ENCODE results near the gene TBC1D22A. TPM values are rescaled to one million over a fixed set of nuclear protein-coding genes. Genes with fewer than 3 reads are reported as not detected.
"Not testable (repeated sequence)": the region's sequence is repeated elsewhere in the genome, so short reads cannot be mapped to it uniquely, and the experiment has no call there.

Gene TBC1D22A
- total RNA-seq, 2 donors from 2014 or later: 31.9 to 43.4 TPM

GRCh38 chr22:46815559-46815895 is 53.1 kb downstream of the TBC1D22A start:
- H3K4me1 Mint-ChIP-seq (ENCODE audit: low read depth in 2 of 2): peaks cover 47 to 66% of the 10 kb centered on the region in 2 donors
- no peak for ATAC-seq
- H3K9me3 Mint-ChIP-seq: no peaks in the 10 kb centered on the region
- H3K36me3 Mint-ChIP-seq: peaks cover 16% of the 10 kb centered on the region
- no peaks in the 10 kb centered on the region for H3K27me3 Mint-ChIP-seq
- H3K4me3 Mint-ChIP-seq: no peak overlapping the region
- peak overlapping the region; percentile 15 to 62 for H3K27ac Mint-ChIP-seq
- no peak for DNase-seq (ENCODE audit: low spot score)

GRCh38 chr22:46815896-46816731 is 53.7 kb downstream of the TBC1D22A start:
- Mint-ChIP-seq H3K36me3 (peaks cover 16% of the 10 kb centered on the region), H3K4me1 (ENCODE audit: low read depth in 2 of 2) (peaks cover 47 to 68% of the 10 kb centered on the region in 2 donors), H3K9me3 (no peaks in the 10 kb centered on the region), H3K27me3 (no peaks in the 10 kb centered on the region), H3K27ac (no peak overlapping the region), H3K4me3 (no peak overlapping the region)
- ATAC-seq: peak in 1 of 2 donors; percentile 43
- no peak for DNase-seq (ENCODE audit: low spot score)

- H3K4me3 Mint-ChIP-seq: not testable (repeated sequence)
- H3K4me1 Mint-ChIP-seq (ENCODE audit: low read depth in 2 of 2): peaks cover 56 to 68% of the 10 kb centered on the region in 2 donors
These were observed 54.9 kb downstream of the TBC1D22A start for GRCh38 chr22:46817390-46817789.

GRCh38 chr22:46823248-46823647 is 60.8 kb downstream of the TBC1D22A start:
- ATAC-seq (no peak), DNase-seq (ENCODE audit: low spot score) (no peak)
- Mint-ChIP-seq H3K27ac (no peak overlapping the region), H3K4me3 (no peak overlapping the region), H3K36me3 (peaks cover 6% of the 10 kb centered on the region), H3K9me3 (no peaks in the 10 kb centered on the region), H3K4me1 (ENCODE audit: low read depth in 2 of 2) (peaks cover 38 to 57% of the 10 kb centered on the region in 2 donors), H3K27me3 (no peaks in the 10 kb centered on the region)

More at GRCh38 chr22:46817390-46817789, 54.9 kb downstream of the TBC1D22A start:
- H3K27ac Mint-ChIP-seq; H3K9me3 Mint-ChIP-seq; ATAC-seq; H3K27me3 Mint-ChIP-seq; DNase-seq (ENCODE audit: low spot score): not testable (repeated sequence)
- H3K36me3 Mint-ChIP-seq: peaks cover 16% of the 10 kb centered on the region

- no peak for ATAC-seq
These were observed 61.2 kb downstream of the TBC1D22A start for GRCh38 chr22:46823654-46824053.

GRCh38 chr22:46824344-46824909 is 62.0 kb downstream of the TBC1D22A start:
- no peak for ATAC-seq
- Mint-ChIP-seq H3K9me3 (no peaks in the 10 kb centered on the region), H3K4me1 (ENCODE audit: low read depth in 2 of 2) (peaks cover 36 to 60% of the 10 kb centered on the region in 2 donors), H3K4me3 (no peak overlapping the region), H3K27ac (no peak overlapping the region), H3K36me3 (peaks cover 10% of the 10 kb centered on the region), H3K27me3 (no peaks in the 10 kb centered on the region)
- no peak for DNase-seq (ENCODE audit: low spot score)

More at GRCh38 chr22:46823654-46824053, 61.2 kb downstream of the TBC1D22A start:
- H3K27ac Mint-ChIP-seq: no peak overlapping the region
- no peak overlapping the region for H3K4me3 Mint-ChIP-seq
- DNase-seq (ENCODE audit: low spot score): no peak
- no peaks in the 10 kb centered on the region for H3K9me3 Mint-ChIP-seq
- H3K4me1 Mint-ChIP-seq (ENCODE audit: low read depth in 2 of 2): peaks cover 35 to 58% of the 10 kb centered on the region in 2 donors
- peaks cover 6% of the 10 kb centered on the region for H3K36me3 Mint-ChIP-seq
- no peaks in the 10 kb centered on the region for H3K27me3 Mint-ChIP-seq

- Mint-ChIP-seq H3K4me3 (no peak overlapping the region), H3K36me3 (peaks cover 7% of the 10 kb centered on the region), H3K9me3 (no peaks in the 10 kb centered on the region), H3K27me3 (no peaks in the 10 kb centered on the region), H3K27ac (no peak overlapping the region), H3K4me1 (ENCODE audit: low read depth in 2 of 2) (peaks cover 35 to 61% of the 10 kb centered on the region in 2 donors)
- DNase-seq (ENCODE audit: low spot score) (no peak), ATAC-seq (no peak)
These were observed 62.6 kb downstream of the TBC1D22A start for GRCh38 chr22:46824980-46825544.

GRCh38 chr22:46826438-46827135 is 64.1 kb downstream of the TBC1D22A start:
- peaks cover 4% of the 10 kb centered on the region for H3K36me3 Mint-ChIP-seq
- H3K4me1 Mint-ChIP-seq (ENCODE audit: low read depth in 2 of 2): peaks cover 33 to 56% of the 10 kb centered on the region in 2 donors
- H3K27ac Mint-ChIP-seq: no peak overlapping the region
- no peak for DNase-seq (ENCODE audit: low spot score)
- no peaks in the 10 kb centered on the region for H3K9me3 Mint-ChIP-seq
- ATAC-seq: no peak
- no peak overlapping the region for H3K4me3 Mint-ChIP-seq
- no peaks in the 10 kb centered on the region for H3K27me3 Mint-ChIP-seq

- Mint-ChIP-seq H3K9me3 (no peaks in the 10 kb centered on the region), H3K36me3 (peaks cover 4% of the 10 kb centered on the region), H3K4me3 (no peak overlapping the region), H3K27me3 (no peaks in the 10 kb centered on the region), H3K4me1 (ENCODE audit: low read depth in 2 of 2) (peaks cover 26 to 49% of the 10 kb centered on the region in 2 donors), H3K27ac (no peak overlapping the region)
- ATAC-seq (no peak), DNase-seq (ENCODE audit: low spot score) (no peak)
These were observed 64.8 kb downstream of the TBC1D22A start for GRCh38 chr22:46827136-46827780.

- no peak overlapping the region for H3K27ac Mint-ChIP-seq
- H3K36me3 Mint-ChIP-seq: peaks cover 4% of the 10 kb centered on the region
- H3K27me3 Mint-ChIP-seq: no peaks in the 10 kb centered on the region
- no peak overlapping the region for H3K4me3 Mint-ChIP-seq
- no peaks in the 10 kb centered on the region for H3K9me3 Mint-ChIP-seq
- no peak for DNase-seq (ENCODE audit: low spot score)
- no peak for ATAC-seq
- H3K4me1 Mint-ChIP-seq (ENCODE audit: low read depth in 2 of 2): peaks cover 23 to 45% of the 10 kb centered on the region in 2 donors
These were observed 65.3 kb downstream of the TBC1D22A start for GRCh38 chr22:46827781-46828180.

GRCh38 chr22:46828323-46828900 is 66.0 kb downstream of the TBC1D22A start:
- H3K9me3 Mint-ChIP-seq: no peaks in the 10 kb centered on the region
- no peak overlapping the region for H3K27ac Mint-ChIP-seq
- no peaks in the 10 kb centered on the region for H3K27me3 Mint-ChIP-seq
- DNase-seq (ENCODE audit: low spot score) (no peak), ATAC-seq (no peak)
- H3K36me3 Mint-ChIP-seq: peaks cover 4% of the 10 kb centered on the region
- H3K4me3 Mint-ChIP-seq: no peak overlapping the region
- H3K4me1 Mint-ChIP-seq (ENCODE audit: low read depth in 2 of 2): peaks cover 23 to 48% of the 10 kb centered on the region in 2 donors

- Mint-ChIP-seq H3K27me3 (no peaks in the 10 kb centered on the region), H3K9me3 (no peaks in the 10 kb centered on the region), H3K36me3 (peaks cover 4% of the 10 kb centered on the region), H3K27ac (no peak overlapping the region), H3K4me1 (ENCODE audit: low read depth in 2 of 2) (peaks cover 23 to 44% of the 10 kb centered on the region in 2 donors), H3K4me3 (no peak overlapping the region)
- no peak for ATAC-seq
- DNase-seq (ENCODE audit: low spot score): no peak
These were observed 66.9 kb downstream of the TBC1D22A start for GRCh38 chr22:46829117-46829891.
